Endothelial cell of umbilical vein (primary cell): Measurements from ENCODE around the gene CFAP61. TPM values are rescaled to one million over a fixed set of nuclear protein-coding genes. Genes with fewer than 3 reads are reported as not detected.

Experiments
- BruUV-seq: library from RNA; stranded (reverse); fragments of 400-500 nt; replicated peaks from 2 replicates; lab custom pipeline; 2021; lab: Mats Ljungman, UMichigan
- CTCF ChIA-PET: fragments of 300-600, 350-600 bp; sonication (Branson Sonifier 250); formaldehyde crosslinking; loops from one replicate; lab custom pipeline; 2021; ENCODE audit warnings: antibody characterized with exemption, inconsistent platforms; lab: Charles Lee
- POLR2A ChIA-PET: fragments of 300-600, 350-600 bp; sonication (Branson Sonifier 250); formaldehyde crosslinking; loops from one replicate; lab custom pipeline; 2021; ENCODE audit warnings: antibody characterized with exemption, inconsistent platforms; lab: Charles Lee
- DNase-seq: peaks from one replicate; pipeline ENCODE4 v3.0.0-alpha.2; 2011; ENCODE audit warnings: low read depth, low spot score
- FAIRE-seq: peaks from 2 replicates; lab custom pipeline; 2011; peaks lifted over from hg19 to GRCh38; lab: Jason Lieb, UNC
- H2AFZ ChIP-seq: 2 replicates; pipeline ENCODE4 v1.6.0; 2012; ENCODE audit warnings: low read depth, low read length, control low read depth, inconsistent platforms
- H3K27ac ChIP-seq: 2 replicates; pipeline ENCODE4 v1.5.1; 2011; ENCODE audit warnings: low read depth, mild to moderate bottlenecking, control low read depth, low read length, moderate library complexity; ENCODE audit not compliant: insufficient read depth
- H3K27me3 ChIP-seq, 2 experiments: 2 replicates each; pipeline versions ENCODE4 v1.6.0 to v1.6.1; 2011; ENCODE audit warnings: low read length in 2 of 2, mixed read lengths in 1 of 2; ENCODE audit not compliant: control insufficient read depth in 2 of 2, insufficient read depth in 2 of 2
- H3K36me3 ChIP-seq, 2 experiments: 2 replicates in 1 of 2; 3 replicates in 1 of 2; pipeline ENCODE4 v1.5.1; 2011; ENCODE audit warnings: low read length in 2 of 2, mild to moderate bottlenecking in 1 of 2, moderate library complexity in 1 of 2; ENCODE audit not compliant: control insufficient read depth in 2 of 2, insufficient read depth in 2 of 2; ENCODE audit errors: extremely low read depth in 1 of 2
- H3K4me1 ChIP-seq: 3 replicates; pipeline ENCODE4 v1.5.1; 2011; ENCODE audit warnings: mild to moderate bottlenecking, low read length; ENCODE audit not compliant: control insufficient read depth, insufficient read depth; ENCODE audit errors: extremely low read depth
- H3K4me2 ChIP-seq: 2 replicates; pipeline ENCODE4 v1.6.1; 2011; ENCODE audit warnings: low read length, control low read depth, mixed read lengths; ENCODE audit not compliant: insufficient read depth
- H3K4me3 ChIP-seq, 3 experiments: fragments of 200-600 bp in 1 of 3; sonication (generic), shearing (Covaris generic) in 1 of 3; replicated peaks in 1 of 3; 2 replicates each; pipeline ENCODE4 v1.5.1; 2011 to 2016; ENCODE audit warnings: control low read depth in 3 of 3, low read length in 3 of 3, mild to moderate bottlenecking in 2 of 3, inconsistent platforms in 1 of 3, low read depth in 1 of 3, moderate library complexity in 1 of 3; ENCODE audit not compliant: insufficient read depth in 1 of 3
- H3K79me2 ChIP-seq: 2 replicates; pipeline ENCODE4 v1.6.0; 2012; ENCODE audit warnings: low read length, inconsistent platforms; ENCODE audit not compliant: control insufficient read depth, insufficient read depth
- H3K9ac ChIP-seq: replicated peaks from 2 replicates; pipeline ENCODE3; 2011; ENCODE audit warnings: low read length, control low read depth; ENCODE audit not compliant: insufficient read depth; ENCODE audit errors: extremely low read depth
- H3K9me1 ChIP-seq: replicated peaks from 3 replicates; pipeline ENCODE4 v1.6.0; 2011; ENCODE audit warnings: mild to moderate bottlenecking, low read length; ENCODE audit not compliant: control insufficient read depth, insufficient read depth; ENCODE audit errors: extremely low read depth
- H3K9me3 ChIP-seq: replicated peaks from 2 replicates; pipeline ENCODE4 v1.5.1; 2012; ENCODE audit warnings: low read length, inconsistent platforms; ENCODE audit not compliant: control insufficient read depth, insufficient read depth
- H4K20me1 ChIP-seq: replicated peaks from 2 replicates; pipeline ENCODE3; 2011; ENCODE audit warnings: mild to moderate bottlenecking, low read length; ENCODE audit not compliant: control insufficient read depth, insufficient read depth; ENCODE audit errors: extremely low read depth
- EZH2 ChIP-seq: IDR thresholded peaks from 2 replicates; pipeline ENCODE4 v1.6.1; 2012; ENCODE audit warnings: borderline replicate concordance, low read depth, mild to moderate bottlenecking, moderate library complexity, low read length, inconsistent platforms; ENCODE audit not compliant: severe bottlenecking
- FOS ChIP-seq: IDR thresholded peaks from 2 replicates; pipeline ENCODE4 v1.6.1; 2011; ENCODE audit warnings: mild to moderate bottlenecking, low read length, moderate library complexity, borderline replicate concordance; ENCODE audit not compliant: insufficient read depth
- dilution Hi-C: fragments of 300-500 bp; cut with MboI; formaldehyde crosslinking; loops from one replicate; pipeline ENCODE4 v1.15.0; 2019; ENCODE audit warnings: low sequenced_read_pairs; ENCODE audit not compliant: extremely low pct_ligation_motif_present
- intact Hi-C: fragments of 100-400 bp; cut with micrococcal nuclease; formaldehyde crosslinking; loops from one replicate; pipeline ENCODE4 v1.10.0; 2022
- polyA plus RNA-seq, 4 experiments: library from polyadenylated mRNA; depleted of rRNA in 3 of 4; stranded (reverse) in 3 of 4; unstranded in 1 of 4; fragments of >200 nt; gene quantifications; 2 replicates each; pipeline versions ENCODE4 v1.2.1 to v1.2.3, GENCODE V29; 2011 to 2012; ENCODE audit warnings: missing spikeins in 1 of 4
- total RNA-seq: library from RNA; stranded (reverse); gene quantifications from 2 replicates; pipeline ENCODE4 v1.2.3, GENCODE V29; 2021
- TF ChIP-seq, protein P1 (sequence below), 2 donors: IDR thresholded peaks; 1 replicate in 1 of 2; 2 replicates in 1 of 2; pipeline ENCODE4 v1.5.1; 2011; ENCODE audit warnings: low read length in 2 of 2, mild to moderate bottlenecking in 2 of 2, moderate library complexity in 2 of 2, control low read depth in 1 of 2, inconsistent platforms in 1 of 2, low read depth in 1 of 2; ENCODE audit not compliant: insufficient read depth in 1 of 2; ENCODE audit errors: extremely low read depth in 1 of 2
- TF ChIP-seq, protein P2 (sequence below): IDR thresholded peaks from 2 replicates; pipeline ENCODE4 v1.6.1; 2011; ENCODE audit not compliant: insufficient read depth, insufficient read length

Gene CFAP61
- total and polyA plus RNA-seq, 2 donors (not counting 3 experiments of a cell fraction or from before 2014, with no cell fraction given): not detected

DNA sequence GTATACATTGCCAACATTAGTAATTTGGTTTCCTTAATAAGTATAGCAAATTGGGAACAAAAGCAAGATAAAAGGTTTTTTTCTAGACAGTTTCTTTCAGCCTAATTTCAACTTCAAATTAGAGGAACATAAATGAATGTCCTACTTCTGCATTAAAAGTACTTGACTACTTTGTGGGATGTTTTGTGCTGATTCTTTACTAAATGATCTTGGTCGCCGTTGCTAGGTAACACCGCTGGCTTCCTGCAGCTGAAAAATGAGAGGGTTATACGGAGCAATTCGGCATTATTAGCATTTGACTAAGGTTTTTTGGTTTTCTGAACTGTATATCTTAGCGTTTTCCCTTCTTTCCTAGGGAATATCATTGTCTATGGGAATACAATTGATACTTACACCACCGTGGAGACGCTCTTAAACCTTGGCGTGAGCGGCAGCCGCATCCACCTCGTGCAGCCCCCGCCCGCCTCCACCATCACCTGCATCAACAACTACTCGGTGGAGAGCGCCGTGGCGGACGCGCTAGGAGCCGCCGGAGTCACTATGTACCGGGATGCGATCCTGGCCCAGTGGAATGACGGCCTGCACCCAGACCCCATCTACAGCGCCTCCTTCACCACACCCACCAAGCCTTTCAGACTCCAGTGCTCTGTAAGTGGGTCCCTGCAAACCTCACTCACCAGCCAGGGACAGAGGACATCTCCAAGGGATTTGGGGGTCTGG is 224.6 kb downstream of the CFAP61 start:
- BruUV-seq: no TSS peak
- ChIA-PET POLR2A (no interaction called here), CTCF (no interaction called here)
- dilution Hi-C loops: no loop called here
- no peak for FAIRE-seq
- H3K9me1 ChIP-seq: no peaks in the 10 kb centered on the region
- H3K36me3 ChIP-seq: no peaks in the 10 kb centered on the region
- DNase-seq: no peak
- H3K27ac ChIP-seq: no peak overlapping the region
- no peak overlapping the region for H3K9ac ChIP-seq
- TF ChIP-seq FOS (no peak), EZH2 (no peak)
- TF ChIP-seq, protein P1, sequence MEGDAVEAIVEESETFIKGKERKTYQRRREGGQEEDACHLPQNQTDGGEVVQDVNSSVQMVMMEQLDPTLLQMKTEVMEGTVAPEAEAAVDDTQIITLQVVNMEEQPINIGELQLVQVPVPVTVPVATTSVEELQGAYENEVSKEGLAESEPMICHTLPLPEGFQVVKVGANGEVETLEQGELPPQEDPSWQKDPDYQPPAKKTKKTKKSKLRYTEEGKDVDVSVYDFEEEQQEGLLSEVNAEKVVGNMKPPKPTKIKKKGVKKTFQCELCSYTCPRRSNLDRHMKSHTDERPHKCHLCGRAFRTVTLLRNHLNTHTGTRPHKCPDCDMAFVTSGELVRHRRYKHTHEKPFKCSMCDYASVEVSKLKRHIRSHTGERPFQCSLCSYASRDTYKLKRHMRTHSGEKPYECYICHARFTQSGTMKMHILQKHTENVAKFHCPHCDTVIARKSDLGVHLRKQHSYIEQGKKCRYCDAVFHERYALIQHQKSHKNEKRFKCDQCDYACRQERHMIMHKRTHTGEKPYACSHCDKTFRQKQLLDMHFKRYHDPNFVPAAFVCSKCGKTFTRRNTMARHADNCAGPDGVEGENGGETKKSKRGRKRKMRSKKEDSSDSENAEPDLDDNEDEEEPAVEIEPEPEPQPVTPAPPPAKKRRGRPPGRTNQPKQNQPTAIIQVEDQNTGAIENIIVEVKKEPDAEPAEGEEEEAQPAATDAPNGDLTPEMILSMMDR (IDR thresholded peaks at IDR 0.05; ENCODE audit: extremely low read depth in 1 of 2, insufficient read depth in 1 of 2, low read depth in 1 of 2, low read length in 2 of 2): no peak
- TF ChIP-seq, protein P2, sequence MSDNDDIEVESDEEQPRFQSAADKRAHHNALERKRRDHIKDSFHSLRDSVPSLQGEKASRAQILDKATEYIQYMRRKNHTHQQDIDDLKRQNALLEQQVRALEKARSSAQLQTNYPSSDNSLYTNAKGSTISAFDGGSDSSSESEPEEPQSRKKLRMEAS: no peak
- no peaks in the 10 kb centered on the region for H3K4me1 ChIP-seq
- intact Hi-C loops: no loop called here
- H3K27me3 ChIP-seq: peaks cover 2 to 9% of the 10 kb centered on the region in 2 experiments
- H4K20me1 ChIP-seq: no peaks in the 10 kb centered on the region
- H3K4me2 ChIP-seq: no peak overlapping the region
- no peak overlapping the region for H3K4me3 ChIP-seq
- no peak overlapping the region for H2AFZ ChIP-seq
- H3K79me2 ChIP-seq: no peaks in the 10 kb centered on the region
- H3K9me3 ChIP-seq: no peaks in the 10 kb centered on the region
